LNCaP clone FGC (cell line): Measurements from ENCODE around the gene DAAM1.
A peak's percentile ranks its signal among the peaks of the same experiment; 100 is the strongest.

Source experiments
- DNase-seq: peaks from one replicate; pipeline ENCODE4 v3.0.0-alpha.2; 2011; ENCODE audit warnings: low read depth
- H3K4me3 ChIP-seq: 2 replicates; pipeline ENCODE4 v1.5.1; 2011; ENCODE audit warnings: mild to moderate bottlenecking, low read depth, low read length, control low read depth
- TF ChIP-seq, protein P1 (sequence below): IDR thresholded peaks from 2 replicates; pipeline ENCODE4 v1.5.1; 2012; ENCODE audit warnings: mild to moderate bottlenecking; ENCODE audit not compliant: control insufficient read depth, insufficient read depth; ENCODE audit errors: extremely low read depth

Gene DAAM1

DNA sequence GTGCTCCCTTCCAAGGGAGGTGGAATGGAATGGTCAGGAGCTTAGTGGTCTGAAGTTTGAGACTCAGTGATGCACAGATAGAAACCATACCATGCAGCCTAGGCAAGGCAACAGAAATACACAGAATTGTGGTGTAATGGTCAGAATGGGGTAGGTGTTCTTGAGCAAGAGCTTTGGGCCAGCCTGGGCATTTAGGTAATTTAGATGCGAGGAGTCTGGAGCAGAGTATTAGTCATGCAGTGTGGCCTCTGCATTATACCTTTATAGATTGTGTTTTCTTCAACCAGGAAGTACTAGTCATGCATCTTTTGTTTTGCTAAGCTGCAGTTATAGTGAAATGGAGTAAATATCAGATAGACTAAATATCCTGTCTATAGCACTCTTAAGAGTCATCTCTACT lies 118.3 kb downstream of the DAAM1 start:
- DNase-seq = no peak
- TF ChIP-seq, protein P1, sequence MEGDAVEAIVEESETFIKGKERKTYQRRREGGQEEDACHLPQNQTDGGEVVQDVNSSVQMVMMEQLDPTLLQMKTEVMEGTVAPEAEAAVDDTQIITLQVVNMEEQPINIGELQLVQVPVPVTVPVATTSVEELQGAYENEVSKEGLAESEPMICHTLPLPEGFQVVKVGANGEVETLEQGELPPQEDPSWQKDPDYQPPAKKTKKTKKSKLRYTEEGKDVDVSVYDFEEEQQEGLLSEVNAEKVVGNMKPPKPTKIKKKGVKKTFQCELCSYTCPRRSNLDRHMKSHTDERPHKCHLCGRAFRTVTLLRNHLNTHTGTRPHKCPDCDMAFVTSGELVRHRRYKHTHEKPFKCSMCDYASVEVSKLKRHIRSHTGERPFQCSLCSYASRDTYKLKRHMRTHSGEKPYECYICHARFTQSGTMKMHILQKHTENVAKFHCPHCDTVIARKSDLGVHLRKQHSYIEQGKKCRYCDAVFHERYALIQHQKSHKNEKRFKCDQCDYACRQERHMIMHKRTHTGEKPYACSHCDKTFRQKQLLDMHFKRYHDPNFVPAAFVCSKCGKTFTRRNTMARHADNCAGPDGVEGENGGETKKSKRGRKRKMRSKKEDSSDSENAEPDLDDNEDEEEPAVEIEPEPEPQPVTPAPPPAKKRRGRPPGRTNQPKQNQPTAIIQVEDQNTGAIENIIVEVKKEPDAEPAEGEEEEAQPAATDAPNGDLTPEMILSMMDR = no peak
- no peak overlapping the region for H3K4me3 ChIP-seq

DNA sequence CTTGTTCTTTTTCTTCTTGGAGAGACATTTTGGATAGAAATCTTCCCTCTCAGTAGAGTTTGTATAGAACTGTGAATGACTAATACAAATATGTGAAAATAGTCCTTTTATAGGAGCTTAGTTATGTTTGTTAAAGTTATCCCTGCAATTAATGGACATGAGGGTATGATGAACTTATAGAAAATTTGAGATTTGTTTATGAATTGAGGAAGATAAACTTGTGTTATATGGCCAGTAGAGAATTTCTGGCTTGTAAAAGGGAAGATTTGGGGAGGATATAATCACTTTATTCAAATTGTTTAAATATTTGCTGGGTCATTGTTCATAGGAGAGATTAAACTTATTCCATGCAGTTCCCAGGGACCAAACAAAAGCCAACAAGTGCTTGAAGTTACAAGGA lies 119.6 kb downstream of the DAAM1 start:
- DNase-seq = no peak
- H3K4me3 ChIP-seq = no peak overlapping the region
- TF ChIP-seq, protein P1 = no peak

DNA sequence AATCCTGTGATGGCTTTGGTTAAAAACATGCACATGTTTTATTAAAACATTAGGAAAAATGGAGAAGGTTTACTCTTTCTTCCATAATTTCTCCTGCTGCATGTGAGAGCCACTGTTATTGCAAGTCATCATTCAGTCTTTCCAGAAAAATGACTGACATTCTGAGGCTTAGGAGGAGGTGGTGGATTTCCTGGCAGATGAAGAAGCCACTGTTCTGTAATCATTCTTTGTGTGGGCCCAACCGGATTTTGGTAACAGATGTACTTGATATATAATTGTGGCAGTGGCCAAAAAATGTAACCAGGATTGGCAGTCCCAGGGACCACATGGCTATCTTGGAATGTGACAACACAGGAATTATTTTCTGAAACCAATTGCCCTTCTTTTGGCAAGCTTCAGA lies 120.2 kb downstream of the DAAM1 start:
- H3K4me3 ChIP-seq = no peak overlapping the region
- TF ChIP-seq, protein P1 = no peak
- DNase-seq = no peak

DNA sequence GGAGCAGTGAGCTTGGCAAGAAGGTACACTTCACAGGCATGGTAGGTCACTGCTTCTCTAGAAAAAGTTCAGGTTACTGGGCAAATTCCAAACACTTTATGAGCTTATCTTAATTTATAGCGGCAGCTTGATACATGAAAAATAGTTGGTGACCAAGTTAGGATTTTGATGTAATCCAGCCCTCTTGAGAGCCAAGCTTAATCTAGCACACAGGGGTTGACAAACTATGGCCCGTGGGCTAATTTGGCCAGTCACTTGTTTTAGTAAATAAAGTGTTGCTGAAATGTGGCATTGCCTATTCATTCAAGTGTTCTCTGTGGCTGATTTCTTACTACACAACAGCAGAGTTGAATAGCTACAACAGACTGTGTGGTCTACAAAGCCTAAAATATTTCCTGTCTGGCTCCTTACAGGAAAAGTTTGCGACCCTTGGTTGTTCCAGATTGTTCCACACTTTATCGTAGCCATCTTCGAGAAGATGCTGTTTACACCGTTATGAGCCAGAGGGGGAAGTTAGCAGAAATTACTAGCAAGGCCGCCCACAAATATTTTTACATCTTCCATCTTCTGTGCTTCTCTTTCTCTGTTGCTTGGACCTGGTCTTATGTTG lies 120.9 kb downstream of the DAAM1 start:
- H3K4me3 ChIP-seq = no peak overlapping the region
- TF ChIP-seq, protein P1 = no peak
- no peak for DNase-seq

DNA sequence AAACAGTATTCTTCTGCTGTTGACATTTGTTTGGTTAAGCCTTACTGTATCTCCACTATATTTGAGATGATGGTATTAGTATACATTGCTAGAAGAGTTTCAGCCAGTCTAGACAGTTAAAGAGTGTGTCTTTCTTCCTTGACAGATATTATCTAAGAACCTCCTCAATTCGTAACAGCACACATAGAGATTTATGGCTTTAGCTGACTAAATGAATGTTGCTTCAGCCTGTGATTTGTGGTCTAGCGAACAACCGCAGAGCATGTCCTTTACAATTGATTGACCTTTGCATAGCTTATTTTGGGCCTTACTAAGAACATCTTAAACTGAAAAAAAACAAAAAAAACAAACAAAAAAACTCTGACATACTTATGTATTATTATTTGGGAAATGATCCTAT lies 122.2 kb downstream of the DAAM1 start:
- peak; percentile 14 for DNase-seq
- H3K4me3 ChIP-seq = no peak overlapping the region
- TF ChIP-seq, protein P1 = no peak

DNA sequence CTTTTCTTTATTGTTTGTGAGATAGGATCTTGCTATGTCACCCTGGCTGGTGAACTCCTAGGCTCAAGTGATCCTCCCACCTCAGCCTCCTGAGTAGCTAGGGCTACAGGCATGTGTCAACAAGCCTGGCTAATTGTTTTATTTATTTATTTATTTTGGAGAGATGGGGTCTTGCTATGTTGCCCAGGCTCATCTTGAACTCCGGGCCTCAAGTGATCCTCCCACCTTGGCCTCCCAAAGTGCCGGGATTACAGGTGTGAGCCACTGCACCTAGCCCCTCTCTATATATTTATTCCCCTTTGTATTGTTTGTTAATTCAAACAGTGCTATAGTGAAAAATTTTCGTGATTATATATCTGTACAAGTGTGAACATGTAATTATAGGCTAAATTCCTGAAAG lies 123.3 kb downstream of the DAAM1 start:
- TF ChIP-seq, protein P1 = no peak
- H3K4me3 ChIP-seq = no peak overlapping the region
- DNase-seq = no peak

DNA sequence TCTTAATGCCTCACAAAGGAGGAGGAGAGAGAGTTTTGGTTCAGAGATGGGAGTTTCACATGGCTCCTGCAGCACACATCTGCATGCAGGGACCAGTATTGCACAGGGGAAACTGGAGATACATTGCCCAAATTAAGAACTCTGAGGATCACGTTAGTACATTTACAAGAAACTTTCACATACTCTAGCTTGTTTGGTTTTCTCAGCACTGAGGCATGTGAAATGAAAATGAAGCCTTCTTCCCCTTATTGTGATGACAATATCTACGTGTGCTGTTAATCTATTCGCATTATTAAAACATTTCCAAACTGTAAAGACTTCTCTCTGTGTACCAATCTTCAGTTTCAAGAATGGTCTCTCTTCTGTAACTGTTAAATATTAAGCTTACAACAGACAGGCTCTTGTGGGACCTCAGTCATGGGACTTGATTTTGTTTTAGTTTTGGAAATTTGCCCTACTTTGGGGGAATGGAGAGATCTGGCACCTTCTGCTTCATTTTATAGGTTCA lies 124.7 kb downstream of the DAAM1 start:
- DNase-seq = no peak
- TF ChIP-seq, protein P1 = no peak
- no peak overlapping the region for H3K4me3 ChIP-seq
